Measurements from ENCODE around the gene WDFY2. TPM values are rescaled to one million over a fixed set of nuclear protein-coding genes. Genes with fewer than 3 reads are reported as not detected.
"Not testable (repeated sequence)": the region's sequence is repeated elsewhere in the genome, so short reads cannot be mapped to it uniquely, and the experiment has no call there.

Gene WDFY2
- total RNA-seq, 2 donors from 2014 or later = 25.7 to 31.9 TPM

DNA sequence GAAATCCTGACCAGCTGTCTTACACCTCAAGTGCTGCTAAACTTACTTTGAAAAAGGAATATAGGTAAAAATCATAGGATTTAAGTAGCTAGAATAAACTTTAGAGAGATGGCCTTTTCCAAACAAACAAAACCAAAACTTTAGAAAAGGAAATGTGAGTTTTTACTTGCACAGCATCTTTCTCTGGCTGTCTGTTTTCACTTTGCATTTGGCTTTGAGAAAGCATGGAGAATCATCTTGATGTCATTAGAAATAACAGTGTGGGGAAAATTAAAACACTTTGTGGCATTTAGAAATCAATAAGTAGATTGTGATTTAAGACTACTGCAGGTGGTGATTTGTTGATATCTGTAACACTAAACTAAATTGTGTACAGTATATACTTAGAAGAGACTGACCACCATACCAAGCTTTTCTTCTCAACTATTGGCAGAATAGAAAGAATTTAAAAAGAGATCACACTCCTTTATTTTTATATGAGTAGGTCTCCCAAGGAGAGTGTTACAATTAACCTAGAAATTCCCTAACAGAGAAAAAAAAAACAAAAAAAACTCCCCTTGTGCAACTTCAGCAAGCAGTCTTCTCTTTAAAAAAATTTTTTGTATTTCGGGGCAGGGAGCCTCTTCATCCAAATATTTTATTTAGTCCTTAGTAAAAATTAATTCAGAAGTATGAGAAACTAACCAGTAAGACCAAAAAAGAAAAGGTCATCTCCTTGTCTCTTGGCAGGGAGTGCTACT, 6.1 kb downstream of the WDFY2 start:
- intact Hi-C loops (cut with DNase I) = loop anchor here (10.0 kb wide), 1 partner anchor 54 kb away; no protein-coding TSS in a partner anchor
- Histone ChIP-seq H3K9me3 (no peaks in the 10 kb centered on the region), H3K4me3 (no peak overlapping the region), H3K36me3 (replicated peaks in 1 of 2; ENCODE audit: insufficient read depth in 1 of 2, low read depth in 2 of 2) (no peaks in the 10 kb centered on the region), H3K27me3 (no peaks in the 10 kb centered on the region), H3K27ac (peak overlapping the region; percentile 68 to 83 (median 75)), H3K4me1 (peaks cover 89% of the 10 kb centered on the region)
- ATAC-seq (no peak), DNase-seq (no peak)
- WGBS, 2 donors = 3 to 10% methylated on average over 1 of the region's 1 CpG
- TF ChIP-seq, protein P1, sequence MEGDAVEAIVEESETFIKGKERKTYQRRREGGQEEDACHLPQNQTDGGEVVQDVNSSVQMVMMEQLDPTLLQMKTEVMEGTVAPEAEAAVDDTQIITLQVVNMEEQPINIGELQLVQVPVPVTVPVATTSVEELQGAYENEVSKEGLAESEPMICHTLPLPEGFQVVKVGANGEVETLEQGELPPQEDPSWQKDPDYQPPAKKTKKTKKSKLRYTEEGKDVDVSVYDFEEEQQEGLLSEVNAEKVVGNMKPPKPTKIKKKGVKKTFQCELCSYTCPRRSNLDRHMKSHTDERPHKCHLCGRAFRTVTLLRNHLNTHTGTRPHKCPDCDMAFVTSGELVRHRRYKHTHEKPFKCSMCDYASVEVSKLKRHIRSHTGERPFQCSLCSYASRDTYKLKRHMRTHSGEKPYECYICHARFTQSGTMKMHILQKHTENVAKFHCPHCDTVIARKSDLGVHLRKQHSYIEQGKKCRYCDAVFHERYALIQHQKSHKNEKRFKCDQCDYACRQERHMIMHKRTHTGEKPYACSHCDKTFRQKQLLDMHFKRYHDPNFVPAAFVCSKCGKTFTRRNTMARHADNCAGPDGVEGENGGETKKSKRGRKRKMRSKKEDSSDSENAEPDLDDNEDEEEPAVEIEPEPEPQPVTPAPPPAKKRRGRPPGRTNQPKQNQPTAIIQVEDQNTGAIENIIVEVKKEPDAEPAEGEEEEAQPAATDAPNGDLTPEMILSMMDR (IDR thresholded peaks at IDR 0.05) = no peak
- no peak for TF ChIP-seq POLR2A (IDR thresholded peaks at IDR 0.05)

DNA sequence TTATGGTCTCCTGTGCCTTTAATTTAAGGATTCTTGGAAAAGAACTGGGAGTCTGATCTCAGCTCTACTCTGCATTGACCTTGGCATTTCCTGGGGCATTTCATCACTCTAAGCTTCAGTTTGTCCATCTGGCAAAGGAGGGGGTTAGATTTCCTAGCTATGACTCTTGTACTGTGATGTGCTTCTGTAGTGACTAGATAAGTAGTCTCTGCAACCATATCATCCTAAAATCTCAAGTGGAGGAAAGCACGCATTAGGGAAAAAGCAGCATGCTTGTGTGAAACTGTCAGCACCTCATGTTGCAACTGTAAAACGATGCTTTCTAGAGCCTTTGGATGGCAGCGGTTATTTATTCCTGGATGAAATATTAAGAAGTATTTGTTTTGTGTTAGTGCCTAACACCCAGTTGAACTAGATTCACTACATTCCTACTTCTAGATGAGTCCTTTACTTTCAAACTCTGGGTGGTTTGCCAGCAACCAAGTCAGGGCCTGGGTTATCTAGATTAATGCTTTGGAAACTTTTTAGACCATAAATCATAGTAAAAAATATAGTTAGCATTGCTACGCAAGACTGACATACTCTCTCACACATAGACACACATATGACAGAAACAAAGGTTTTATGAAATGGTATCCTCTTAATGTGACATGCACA, 6.8 kb downstream of the WDFY2 start:
- Histone ChIP-seq H3K4me3 (no peak overlapping the region), H3K27ac (peak overlapping the region; percentile 68 to 83 (median 75)), H3K4me1 (peaks cover 92% of the 10 kb centered on the region), H3K27me3 (no peaks in the 10 kb centered on the region), H3K36me3 (replicated peaks in 1 of 2; ENCODE audit: insufficient read depth in 1 of 2, low read depth in 2 of 2) (no peaks in the 10 kb centered on the region), H3K9me3 (no peaks in the 10 kb centered on the region)
- 10 to 11% methylated on average over 4 of the region's 4 CpGs for WGBS, 2 donors
- ATAC-seq (peak; percentile 80), DNase-seq (peak; percentile 34 to 67 (median 48))
- intact Hi-C loops (cut with DNase I) = loop anchor here (10.0 kb wide), 1 partner anchor 54 kb away; no protein-coding TSS in a partner anchor
- TF ChIP-seq, protein P1 (IDR thresholded peaks at IDR 0.05) = peak in 1 of 7 experiments; percentile 14
- TF ChIP-seq POLR2A (IDR thresholded peaks at IDR 0.05) = no peak

DNA sequence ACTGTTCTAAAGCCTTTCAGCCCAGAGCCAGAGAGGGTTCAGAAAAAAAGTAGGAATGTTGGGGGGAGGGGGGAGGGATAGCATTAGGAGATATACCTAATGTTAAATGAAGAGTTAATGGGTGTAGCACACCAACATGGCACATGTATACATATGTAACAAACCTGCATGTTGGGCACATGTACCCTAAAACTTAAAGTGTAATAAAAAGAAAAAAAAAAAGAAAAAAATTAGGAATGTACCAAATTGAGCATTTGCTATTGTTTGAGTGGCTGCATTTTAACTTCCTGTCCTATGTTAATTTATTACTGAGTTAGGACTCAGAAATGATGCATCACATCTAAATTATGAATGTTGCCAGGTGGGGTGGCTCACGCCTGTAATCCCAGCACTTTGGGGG, 7.7 kb downstream of the WDFY2 start:
- not testable (repeated sequence) for H3K27me3 ChIP-seq; H3K9me3 ChIP-seq; DNase-seq; H3K36me3 ChIP-seq (replicated peaks in 1 of 2; ENCODE audit: insufficient read depth in 1 of 2, low read depth in 2 of 2); H3K4me3 ChIP-seq; ATAC-seq
- 54 to 71% methylated on average over 1 of the region's 1 CpG for WGBS, 2 donors
- Histone ChIP-seq H3K27ac (peak overlapping the region; percentile 68 to 83 (median 75)), H3K4me1 (peaks cover 95% of the 10 kb centered on the region)
- intact Hi-C loops (cut with DNase I) = loop anchor here (10.0 kb wide), 1 partner anchor 53 kb away; no protein-coding TSS in a partner anchor

DNA sequence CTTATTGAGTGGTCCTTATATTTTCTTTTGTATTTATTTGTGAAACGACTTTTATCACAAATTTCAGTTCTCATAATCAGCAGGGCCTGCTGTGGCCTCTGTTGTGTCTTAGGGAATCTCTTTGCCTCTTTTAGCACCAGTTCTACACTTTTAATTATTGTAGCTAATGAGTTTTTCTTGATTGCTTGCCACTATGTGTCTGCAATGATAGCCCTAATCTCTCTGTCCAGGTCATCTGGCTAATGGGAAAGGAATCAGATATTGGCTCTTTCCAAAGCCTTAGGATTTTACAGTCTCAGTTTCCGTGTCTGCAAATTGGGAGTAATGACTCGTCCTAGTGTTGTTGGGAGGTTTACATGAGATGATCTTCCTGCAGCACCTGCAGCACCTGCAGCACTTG, 10.2 kb downstream of the WDFY2 start:
- Histone ChIP-seq H3K9me3 (no peaks in the 10 kb centered on the region), H3K27ac (peak overlapping the region; percentile 8 to 83 (median 34)), H3K27me3 (no peaks in the 10 kb centered on the region), H3K4me3 (no peak overlapping the region), H3K4me1 (peaks cover 93% of the 10 kb centered on the region), H3K36me3 (replicated peaks in 1 of 2; ENCODE audit: insufficient read depth in 1 of 2, low read depth in 2 of 2) (no peaks in the 10 kb centered on the region)
- DNase-seq (no peak), ATAC-seq (no peak)
- TF ChIP-seq, protein P1 (IDR thresholded peaks at IDR 0.05) = no peak
- no peak for TF ChIP-seq POLR2A (IDR thresholded peaks at IDR 0.05)
- intact Hi-C loops (cut with DNase I) = loop anchor here (10.0 kb wide), 1 partner anchor 50 kb away; no protein-coding TSS in a partner anchor
- 45 to 50% methylated on average over 3 of the region's 3 CpGs for WGBS, 2 donors

DNA sequence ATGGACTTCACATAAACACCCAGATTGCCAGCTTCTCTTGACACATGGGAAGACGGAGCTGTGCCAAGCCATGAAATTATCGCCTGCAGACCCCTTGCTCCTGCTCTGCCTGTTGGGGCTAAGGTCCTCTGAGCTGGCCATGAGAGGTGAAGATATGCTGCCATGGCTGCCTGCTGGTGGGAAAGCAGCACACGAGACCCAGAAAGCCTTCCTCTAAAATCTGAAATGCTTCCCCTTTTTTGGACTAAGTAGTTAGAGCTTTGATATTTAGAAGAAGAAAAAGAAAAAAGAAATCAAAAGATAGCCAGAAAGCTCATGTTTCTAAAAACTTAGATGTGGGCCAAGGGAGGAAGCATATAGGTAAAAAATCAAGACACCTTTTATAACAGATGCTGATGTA, 11.2 kb downstream of the WDFY2 start:
- H3K9me3 ChIP-seq = no peaks in the 10 kb centered on the region
- no peak for DNase-seq
- no peaks in the 10 kb centered on the region for H3K27me3 ChIP-seq
- H3K36me3 ChIP-seq (replicated peaks in 1 of 2; ENCODE audit: insufficient read depth in 1 of 2, low read depth in 2 of 2) = no peaks in the 10 kb centered on the region
- 64 to 72% methylated on average over 3 of the region's 3 CpGs for WGBS, 2 donors
- peak overlapping the region in 3 of 4 donors; percentile 8 to 60 (median 57) for H3K27ac ChIP-seq
- peaks cover 93% of the 10 kb centered on the region for H3K4me1 ChIP-seq
- no peak for ATAC-seq
- no peak overlapping the region for H3K4me3 ChIP-seq
- intact Hi-C loops (cut with DNase I) = loop anchor here (10.0 kb wide), 1 partner anchor 49 kb away; no protein-coding TSS in a partner anchor
- no peak for TF ChIP-seq POLR2A (IDR thresholded peaks at IDR 0.05)
- TF ChIP-seq, protein P1 (IDR thresholded peaks at IDR 0.05) = no peak

Data from body of pancreas (tissue), 4 donors.